ENCODE results near the gene ANGPTL8.
A peak's percentile ranks its signal among the peaks of the same experiment; 100 is the strongest.

Gene ANGPTL8

DNA sequence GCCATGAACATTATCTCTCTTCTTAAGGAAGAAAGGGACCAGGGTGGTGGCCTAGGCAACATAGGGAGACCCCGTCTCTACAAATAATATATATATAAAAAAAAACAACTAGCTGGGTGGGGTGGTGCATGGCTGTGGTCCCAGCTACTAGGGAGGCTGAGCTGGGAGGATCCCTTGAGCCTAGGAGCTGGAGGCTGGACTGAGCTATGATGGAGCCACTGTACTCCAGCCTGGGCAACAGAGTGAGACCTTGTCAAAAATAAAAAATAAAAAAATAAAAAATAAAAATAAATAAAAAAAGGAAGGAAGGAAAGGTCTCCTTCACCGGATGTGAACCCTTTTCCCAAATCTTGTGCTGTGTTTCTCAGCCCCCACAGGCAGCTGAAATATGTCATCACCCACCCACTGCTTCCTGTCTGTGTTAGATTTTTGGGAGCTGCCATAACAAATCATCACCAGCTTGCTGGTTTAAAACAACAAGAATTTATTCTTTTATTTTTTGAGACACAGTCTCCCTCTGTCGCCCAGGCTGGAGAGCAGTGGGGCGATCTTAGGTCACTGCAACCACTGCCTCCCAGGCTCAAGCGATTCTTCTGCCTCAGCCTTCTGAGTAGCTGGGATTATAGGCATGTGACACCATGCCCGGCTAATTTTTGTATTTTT lies 47.0 kb downstream of the ANGPTL8 start:
- peak; percentile 39 for DNase-seq
- no peak overlapping the region for H3K27ac ChIP-seq
- in situ Hi-C loops (cut with HindIII; ENCODE audit: low pct_ligation_motif_present, low sequenced_read_pairs): no loop called here
- H3K27me3 ChIP-seq (replicated peaks): no peaks in the 10 kb centered on the region
- no peaks in the 10 kb centered on the region for H3K36me3 ChIP-seq (replicated peaks)
- H3K4me3 ChIP-seq (ENCODE audit: low read depth, low read length): no peak overlapping the region
- TF ChIP-seq, protein P1, sequence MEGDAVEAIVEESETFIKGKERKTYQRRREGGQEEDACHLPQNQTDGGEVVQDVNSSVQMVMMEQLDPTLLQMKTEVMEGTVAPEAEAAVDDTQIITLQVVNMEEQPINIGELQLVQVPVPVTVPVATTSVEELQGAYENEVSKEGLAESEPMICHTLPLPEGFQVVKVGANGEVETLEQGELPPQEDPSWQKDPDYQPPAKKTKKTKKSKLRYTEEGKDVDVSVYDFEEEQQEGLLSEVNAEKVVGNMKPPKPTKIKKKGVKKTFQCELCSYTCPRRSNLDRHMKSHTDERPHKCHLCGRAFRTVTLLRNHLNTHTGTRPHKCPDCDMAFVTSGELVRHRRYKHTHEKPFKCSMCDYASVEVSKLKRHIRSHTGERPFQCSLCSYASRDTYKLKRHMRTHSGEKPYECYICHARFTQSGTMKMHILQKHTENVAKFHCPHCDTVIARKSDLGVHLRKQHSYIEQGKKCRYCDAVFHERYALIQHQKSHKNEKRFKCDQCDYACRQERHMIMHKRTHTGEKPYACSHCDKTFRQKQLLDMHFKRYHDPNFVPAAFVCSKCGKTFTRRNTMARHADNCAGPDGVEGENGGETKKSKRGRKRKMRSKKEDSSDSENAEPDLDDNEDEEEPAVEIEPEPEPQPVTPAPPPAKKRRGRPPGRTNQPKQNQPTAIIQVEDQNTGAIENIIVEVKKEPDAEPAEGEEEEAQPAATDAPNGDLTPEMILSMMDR (IDR thresholded peaks at IDR 0.05; ENCODE audit: low read depth, low read length, missing control alignments): peak; percentile 38

DNA sequence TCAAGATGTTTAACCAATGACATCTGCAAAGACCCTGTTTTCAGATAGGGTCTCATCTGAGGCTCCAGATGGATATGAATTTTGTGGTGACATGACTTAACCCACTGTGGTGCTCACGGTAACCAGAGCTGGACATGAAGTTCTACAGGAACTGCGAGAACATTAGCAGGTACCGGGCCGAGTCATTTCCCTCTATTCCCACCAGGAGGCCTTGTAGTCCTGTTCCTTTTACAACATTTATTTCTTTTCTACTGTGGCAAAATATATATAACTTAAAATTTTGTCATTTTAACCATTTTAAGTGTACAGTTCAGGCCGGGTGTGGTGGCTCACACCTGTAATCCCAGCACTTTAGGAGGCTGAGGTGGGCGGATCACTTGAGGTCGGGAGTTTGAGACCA lies 48.9 kb downstream of the ANGPTL8 start:
- Histone ChIP-seq H3K27me3 (replicated peaks) (no peaks in the 10 kb centered on the region), H3K27ac (no peak overlapping the region), H3K36me3 (replicated peaks) (no peaks in the 10 kb centered on the region), H3K4me3 (ENCODE audit: low read depth, low read length) (no peak overlapping the region)
- TF ChIP-seq, protein P1 (IDR thresholded peaks at IDR 0.05; ENCODE audit: low read depth, low read length, missing control alignments): peak; percentile 71
- DNase-seq: peak; percentile 40
- in situ Hi-C loops (cut with HindIII; ENCODE audit: low pct_ligation_motif_present, low sequenced_read_pairs): no loop called here

DNA sequence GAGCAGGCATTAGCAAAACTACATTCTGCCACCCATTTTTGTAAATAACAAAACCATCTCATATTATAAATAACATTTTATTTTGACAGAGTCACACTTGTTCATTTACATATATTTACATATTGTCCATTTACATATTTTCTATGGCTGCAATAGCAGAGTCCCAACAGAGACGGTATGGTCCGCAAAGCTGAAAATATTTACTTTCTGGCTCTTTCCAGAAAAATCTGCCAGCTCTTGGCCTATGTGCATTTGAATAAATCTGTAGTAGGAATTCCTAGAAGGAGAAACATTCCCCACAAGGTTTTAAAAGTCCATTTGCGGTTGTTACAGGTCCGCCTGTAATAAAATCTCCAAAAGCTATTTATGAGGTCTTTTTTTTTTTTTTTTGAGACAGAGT lies 50.8 kb downstream of the ANGPTL8 start:
- DNase-seq: no peak
- Histone ChIP-seq H3K27me3 (replicated peaks) (no peaks in the 10 kb centered on the region), H3K4me3 (ENCODE audit: low read depth, low read length) (no peak overlapping the region), H3K27ac (no peak overlapping the region), H3K36me3 (replicated peaks) (no peaks in the 10 kb centered on the region)
- TF ChIP-seq, protein P1 (IDR thresholded peaks at IDR 0.05; ENCODE audit: low read depth, low read length, missing control alignments): no peak
- in situ Hi-C loops (cut with HindIII; ENCODE audit: low pct_ligation_motif_present, low sequenced_read_pairs): no loop called here

DNA sequence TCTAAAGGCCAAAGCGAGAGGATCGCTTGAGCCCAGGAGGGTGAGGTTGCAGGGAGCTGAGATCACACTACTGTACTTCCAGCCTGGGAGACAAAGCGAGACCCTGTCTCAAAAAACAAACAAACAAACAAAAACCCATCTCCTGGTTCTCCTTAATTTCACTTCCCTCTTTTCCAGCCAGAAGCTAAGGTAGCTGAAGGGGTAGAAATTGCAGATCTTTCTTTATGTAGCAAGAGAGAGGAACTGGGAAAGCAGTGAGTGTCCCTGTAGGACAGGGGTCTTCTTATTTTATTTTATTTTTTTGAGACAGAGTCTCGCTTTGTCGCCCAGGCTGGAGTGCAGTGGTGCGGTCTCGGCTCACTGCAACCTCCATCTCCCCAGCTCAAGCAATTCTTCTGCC lies 52.0 kb downstream of the ANGPTL8 start:
- TF ChIP-seq, protein P1 (IDR thresholded peaks at IDR 0.05; ENCODE audit: low read depth, low read length, missing control alignments): no peak
- Histone ChIP-seq H3K27ac (no peak overlapping the region), H3K4me3 (ENCODE audit: low read depth, low read length) (no peak overlapping the region), H3K27me3 (replicated peaks) (no peaks in the 10 kb centered on the region), H3K36me3 (replicated peaks) (no peaks in the 10 kb centered on the region)
- in situ Hi-C loops (cut with HindIII; ENCODE audit: low pct_ligation_motif_present, low sequenced_read_pairs): no loop called here
- DNase-seq: no peak
